HepG2 (cell line): ENCODE measurements around the gene MAP2K1. TPM values are rescaled to one million over a fixed set of nuclear protein-coding genes. Genes with fewer than 3 reads are reported as not detected.
A peak's percentile ranks its signal among the peaks of the same experiment; 100 is the strongest.

Experiments used
- BCL3 ChIP-seq: sonication (generic); formaldehyde crosslinking; IDR thresholded peaks from 2 replicates; pipeline ENCODE4 v1.5.1; 2020; ENCODE audit warnings: mild to moderate bottlenecking, missing genetic modification reagents, moderate library complexity
- ELK4 ChIP-seq: sonication (generic); formaldehyde crosslinking; IDR thresholded peaks from 2 replicates; pipeline ENCODE4 v1.9.0; 2021; ENCODE audit warnings: missing genetic modification reagents, borderline replicate concordance
- ERF ChIP-seq: IDR thresholded peaks from 2 replicates; pipeline ENCODE4 v1.6.1; 2018; ENCODE audit warnings: missing biosample characterization, missing genetic modification reagents
- IRF9 ChIP-seq: sonication (generic); formaldehyde crosslinking; IDR thresholded peaks from 2 replicates; pipeline ENCODE4 v1.8.0; 2022; ENCODE audit warnings: missing genetic modification reagents, mild to moderate bottlenecking, borderline replicate concordance
- KMT2B ChIP-seq: IDR thresholded peaks from 2 replicates; pipeline ENCODE4 v1.6.1; 2016; ENCODE audit warnings: missing genetic modification reagents, missing compliant biosample characterization
- SRSF1 ChIP-seq: fragments of 200-400 bp; formaldehyde crosslinking; optimal IDR thresholded peaks from 2 replicates; pipeline ENCODE3; 2017; ENCODE audit warnings: mild to moderate bottlenecking, low read depth, low read length, moderate library complexity
- SRY ChIP-seq: sonication (generic); formaldehyde crosslinking; IDR thresholded peaks from 2 replicates; pipeline ENCODE4 v1.8.0; 2022; ENCODE audit warnings: mild to moderate bottlenecking, missing genetic modification reagents
- TEAD2 ChIP-seq: sonication (generic); formaldehyde crosslinking; IDR thresholded peaks from 2 replicates; pipeline ENCODE4 v1.9.0; 2021; ENCODE audit warnings: missing genetic modification reagents
- TGIF2 ChIP-seq: IDR thresholded peaks from 2 replicates; pipeline ENCODE4 v1.6.1; 2016; ENCODE audit warnings: control low read depth, missing compliant biosample characterization
- TMF1 ChIP-seq: sonication (generic); formaldehyde crosslinking; IDR thresholded peaks from 2 replicates; pipeline ENCODE4 v1.8.1; 2022; ENCODE audit warnings: low read depth, missing genetic modification reagents
- ZNF235 ChIP-seq: sonication (generic); formaldehyde crosslinking; IDR thresholded peaks from 2 replicates; pipeline ENCODE4 v1.8.1; 2023; ENCODE audit warnings: mild to moderate bottlenecking, missing genetic modification reagents, borderline replicate concordance
- ZNF556 ChIP-seq: sonication (generic); formaldehyde crosslinking; IDR thresholded peaks from 2 replicates; pipeline ENCODE4 v1.4.0; 2020; ENCODE audit warnings: mild to moderate bottlenecking, missing genetic modification reagents, borderline replicate concordance
- ZNF572 ChIP-seq: sonication (generic); formaldehyde crosslinking; IDR thresholded peaks from 2 replicates; pipeline ENCODE4 v1.5.1; 2020; ENCODE audit warnings: mild to moderate bottlenecking, missing genetic modification reagents
- ZNF644 ChIP-seq: IDR thresholded peaks from 2 replicates; pipeline ENCODE4 v1.6.1; 2016; ENCODE audit warnings: low read depth
- ZNF775 ChIP-seq: sonication (generic); formaldehyde crosslinking; IDR thresholded peaks from 2 replicates; pipeline ENCODE4 v1.4.0; 2020; ENCODE audit warnings: missing genetic modification reagents, mild to moderate bottlenecking, moderate library complexity, borderline replicate concordance
- ZNF776 ChIP-seq: sonication (generic); formaldehyde crosslinking; IDR thresholded peaks from 2 replicates; pipeline ENCODE4 v1.4.0; 2020; ENCODE audit warnings: mild to moderate bottlenecking, missing genetic modification reagents
- ZNF790 ChIP-seq: sonication (generic); formaldehyde crosslinking; IDR thresholded peaks from 2 replicates; pipeline ENCODE4 v1.8.0; 2022; ENCODE audit warnings: missing genetic modification reagents, mild to moderate bottlenecking, borderline replicate concordance
- ZNF83 ChIP-seq: sonication (generic); formaldehyde crosslinking; IDR thresholded peaks from 2 replicates; pipeline ENCODE4 v1.4.0; 2020; ENCODE audit warnings: missing genetic modification reagents, mild to moderate bottlenecking, borderline replicate concordance
- ZSCAN31 ChIP-seq: sonication (generic); formaldehyde crosslinking; IDR thresholded peaks from 2 replicates; pipeline ENCODE4 v1.5.0; 2020; ENCODE audit warnings: low read depth, mild to moderate bottlenecking, missing genetic modification reagents
- polyA plus RNA-seq, 8 experiments: library from polyadenylated mRNA; depleted of rRNA in 3 of 8; stranded (reverse) in 7 of 8; unstranded in 1 of 8; fragments of >200 nt; fragmentation: Illumina TruSeq in 4 of 8; extraction: Trizol in 4 of 8; gene quantifications; 2 replicates each; pipeline versions ENCODE4 v1.2.1 to v1.2.3, GENCODE V29; 2011 to 2016; ENCODE audit warnings: low read depth in 4 of 8, missing spikeins in 1 of 8, mixed read lengths in 1 of 8; ENCODE audit not compliant: insufficient read depth in 1 of 8
- total RNA-seq, 5 experiments: library from RNA; depleted of rRNA; stranded (reverse); fragments of >200 nt; fragmentation: Illumina TruSeq; extraction: Trizol; gene quantifications; 2 replicates each; pipeline ENCODE4 v1.2.3, GENCODE V29; 2016; ENCODE audit warnings: low read depth in 1 of 5
- TF ChIP-seq, protein P1 (sequence below): sonication (generic); formaldehyde crosslinking; IDR thresholded peaks from 2 replicates; pipeline ENCODE4 v1.4.0; 2020; ENCODE audit warnings: missing genetic modification reagents
- TF ChIP-seq, protein P2 (sequence below): sonication (generic); formaldehyde crosslinking; IDR thresholded peaks from 2 replicates; pipeline ENCODE4 v1.5.0; 2020; ENCODE audit warnings: missing genetic modification reagents

Gene MAP2K1
- total and polyA plus RNA-seq, 2 of the 13 experiments (the other 11 are each of a cell fraction or from before 2014, with no cell fraction given): 24.1 to 49.2 TPM

GRCh38 chr15:66386204-66387123 lies at the start of gene MAP2K1 (continued):
- TF ChIP-seq ZNF644 (CRISPR knock-in tag) (no peak), KMT2B (CRISPR knock-in tag) (peak; percentile 95), ZSCAN31 (CRISPR knock-in tag) (peak; percentile 53; the same call in 1 of the 2 replicates), IRF9 (CRISPR knock-in tag) (peak; percentile 71; the same call in 1 of the 2 replicates), ZNF776 (CRISPR knock-in tag) (no peak), ZNF235 (CRISPR knock-in tag) (0 out of 2 replicates have a peak, but pooled peaks have one; percentile 38), ZNF790 (CRISPR knock-in tag) (no peak), ZNF775 (CRISPR knock-in tag) (no peak), BCL3 (CRISPR knock-in tag) (no peak), SRSF1 (peak; percentile 10), ZNF572 (CRISPR knock-in tag) (no peak), ZNF556 (peak; percentile 53; the same call in 1 of the 2 replicates), ERF (CRISPR knock-in tag) (peak; percentile 72), ELK4 (CRISPR knock-in tag) (no peak), TGIF2 (CRISPR knock-in tag) (0 out of 2 replicates have a peak, but pooled peaks have one; percentile 60), ZNF83 (CRISPR knock-in tag) (no peak), TMF1 (CRISPR knock-in tag) (no peak), TEAD2 (CRISPR knock-in tag) (no peak), SRY (peak; percentile 27; the same call in 1 of the 2 replicates)
- TF ChIP-seq, protein P1, sequence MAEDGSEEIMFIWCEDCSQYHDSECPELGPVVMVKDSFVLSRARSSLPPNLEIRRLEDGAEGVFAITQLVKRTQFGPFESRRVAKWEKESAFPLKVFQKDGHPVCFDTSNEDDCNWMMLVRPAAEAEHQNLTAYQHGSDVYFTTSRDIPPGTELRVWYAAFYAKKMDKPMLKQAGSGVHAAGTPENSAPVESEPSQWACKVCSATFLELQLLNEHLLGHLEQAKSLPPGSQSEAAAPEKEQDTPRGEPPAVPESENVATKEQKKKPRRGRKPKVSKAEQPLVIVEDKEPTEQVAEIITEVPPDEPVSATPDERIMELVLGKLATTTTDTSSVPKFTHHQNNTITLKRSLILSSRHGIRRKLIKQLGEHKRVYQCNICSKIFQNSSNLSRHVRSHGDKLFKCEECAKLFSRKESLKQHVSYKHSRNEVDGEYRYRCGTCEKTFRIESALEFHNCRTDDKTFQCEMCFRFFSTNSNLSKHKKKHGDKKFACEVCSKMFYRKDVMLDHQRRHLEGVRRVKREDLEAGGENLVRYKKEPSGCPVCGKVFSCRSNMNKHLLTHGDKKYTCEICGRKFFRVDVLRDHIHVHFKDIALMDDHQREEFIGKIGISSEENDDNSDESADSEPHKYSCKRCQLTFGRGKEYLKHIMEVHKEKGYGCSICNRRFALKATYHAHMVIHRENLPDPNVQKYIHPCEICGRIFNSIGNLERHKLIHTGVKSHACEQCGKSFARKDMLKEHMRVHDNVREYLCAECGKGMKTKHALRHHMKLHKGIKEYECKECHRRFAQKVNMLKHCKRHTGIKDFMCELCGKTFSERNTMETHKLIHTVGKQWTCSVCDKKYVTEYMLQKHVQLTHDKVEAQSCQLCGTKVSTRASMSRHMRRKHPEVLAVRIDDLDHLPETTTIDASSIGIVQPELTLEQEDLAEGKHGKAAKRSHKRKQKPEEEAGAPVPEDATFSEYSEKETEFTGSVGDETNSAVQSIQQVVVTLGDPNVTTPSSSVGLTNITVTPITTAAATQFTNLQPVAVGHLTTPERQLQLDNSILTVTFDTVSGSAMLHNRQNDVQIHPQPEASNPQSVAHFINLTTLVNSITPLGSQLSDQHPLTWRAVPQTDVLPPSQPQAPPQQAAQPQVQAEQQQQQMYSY (CRISPR knock-in tag): no peak
- TF ChIP-seq, protein P2, sequence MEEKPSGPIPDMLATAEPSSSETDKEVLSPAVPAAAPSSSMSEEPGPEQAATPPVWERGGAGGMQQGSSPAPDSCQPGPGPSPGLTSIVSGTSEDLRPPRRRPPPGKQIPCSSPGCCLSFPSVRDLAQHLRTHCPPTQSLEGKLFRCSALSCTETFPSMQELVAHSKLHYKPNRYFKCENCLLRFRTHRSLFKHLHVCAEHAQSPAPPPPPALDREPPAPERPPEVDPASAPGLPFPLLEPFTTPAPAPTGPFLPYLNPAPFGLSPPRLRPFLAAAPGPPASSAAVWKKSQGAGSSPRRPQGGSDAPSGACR (CRISPR knock-in tag): no peak
